H9 (cell line): ENCODE data around the gene STT3B. TPM values are rescaled to one million over a fixed set of nuclear protein-coding genes. Genes with fewer than 3 reads are reported as not detected.

Source experiments
- DNase-seq: peaks from one replicate; pipeline ENCODE4 v3.0.0-alpha.2; 2017
- H2AFZ ChIP-seq: one replicate; pipeline ENCODE4 v1.6.1; 2013; ENCODE audit warnings: mild to moderate bottlenecking, low read length, control low read depth, moderate library complexity
- H2AK5ac ChIP-seq: 2 replicates; pipeline ENCODE4 v1.6.1; 2013; ENCODE audit warnings: low read length, control low read depth, mixed read lengths; ENCODE audit not compliant: insufficient read length
- H2BK120ac ChIP-seq: one replicate; pipeline ENCODE4 v1.6.1; 2013; ENCODE audit warnings: low read depth, mild to moderate bottlenecking, low read length, control low read depth, inconsistent platforms; ENCODE audit not compliant: poor library complexity, severe bottlenecking
- H2BK12ac ChIP-seq: 2 replicates; pipeline ENCODE4 v1.6.1; 2013; ENCODE audit warnings: low read length, control low read depth, mixed read lengths, low read depth; ENCODE audit not compliant: insufficient read length
- H2BK15ac ChIP-seq: 2 replicates; pipeline ENCODE4 v1.6.1; 2013; ENCODE audit warnings: low read depth, low read length, control low read depth
- H2BK20ac ChIP-seq: one replicate; pipeline ENCODE4 v1.6.1; 2013; ENCODE audit warnings: low read depth, mild to moderate bottlenecking, low read length, control low read depth, inconsistent platforms; ENCODE audit not compliant: poor library complexity, severe bottlenecking
- H2BK5ac ChIP-seq: 2 replicates; pipeline ENCODE4 v1.6.1; 2013; ENCODE audit warnings: low read length, control low read depth, mixed read lengths; ENCODE audit not compliant: insufficient read length
- H3K14ac ChIP-seq: 2 replicates; pipeline ENCODE4 v1.6.1; 2013; ENCODE audit warnings: low read length, control low read depth; ENCODE audit not compliant: insufficient read depth
- H3K18ac ChIP-seq: 2 replicates; pipeline ENCODE4 v1.6.1; 2013; ENCODE audit warnings: low read depth, mild to moderate bottlenecking, mixed read lengths, low read length, control low read depth; ENCODE audit not compliant: insufficient read length
- H3K23ac ChIP-seq: 2 replicates; pipeline ENCODE4 v1.6.1; 2013; ENCODE audit warnings: low read length, control low read depth, mixed read lengths, low read depth; ENCODE audit not compliant: insufficient read length
- H3K23me2 ChIP-seq: 2 replicates; pipeline ENCODE4 v1.6.1; 2013; ENCODE audit warnings: low read depth, mild to moderate bottlenecking, mixed read lengths, low read length, control low read depth; ENCODE audit not compliant: insufficient read length, poor library complexity, severe bottlenecking
- H3K27ac ChIP-seq: 2 replicates; pipeline ENCODE4 v1.5.1; 2013; ENCODE audit warnings: low read length, control low read depth, mixed read lengths, low read depth; ENCODE audit not compliant: insufficient read length
- H3K27me3 ChIP-seq: 2 replicates; pipeline ENCODE4 v1.6.1; 2013; ENCODE audit warnings: low read length, control low read depth, inconsistent platforms; ENCODE audit not compliant: insufficient read depth
- H3K4ac ChIP-seq: 2 replicates; pipeline ENCODE4 v1.6.1; 2013; ENCODE audit warnings: low read depth, mild to moderate bottlenecking, control low read depth, inconsistent platforms, low read length, moderate library complexity
- H3K4me1 ChIP-seq: 2 replicates; pipeline ENCODE4 v1.6.1; 2013; ENCODE audit warnings: low read length, control low read depth, inconsistent platforms; ENCODE audit not compliant: insufficient read depth
- H3K4me2 ChIP-seq: 2 replicates; pipeline ENCODE4 v1.6.1; 2013; ENCODE audit warnings: low read length, control low read depth, mixed read lengths; ENCODE audit not compliant: insufficient read length, insufficient read depth
- H3K56ac ChIP-seq: 2 replicates; pipeline ENCODE4 v1.6.1; 2013; ENCODE audit warnings: low read depth, mild to moderate bottlenecking, mixed read lengths, low read length, control low read depth; ENCODE audit not compliant: insufficient read length
- H3K79me1 ChIP-seq: 2 replicates; pipeline ENCODE4 v1.6.1; 2013; ENCODE audit warnings: low read depth, mild to moderate bottlenecking, moderate library complexity, low read length, control low read depth, inconsistent platforms; ENCODE audit not compliant: insufficient read depth, poor library complexity, severe bottlenecking
- H3K79me2 ChIP-seq: 2 replicates; pipeline ENCODE4 v1.6.1; 2013; ENCODE audit warnings: low read length, control low read depth, inconsistent platforms; ENCODE audit not compliant: insufficient read depth
- H3K9ac ChIP-seq: 2 replicates; pipeline ENCODE4 v1.6.1; 2013; ENCODE audit warnings: low read length, control low read depth, mixed read lengths; ENCODE audit not compliant: insufficient read length; ENCODE audit errors: extremely low read depth
- H3K9me3 ChIP-seq: one replicate; pipeline ENCODE4 v1.6.1; 2013; ENCODE audit warnings: low read depth, low read length, inconsistent platforms; ENCODE audit not compliant: control insufficient read depth
- H3T11ph ChIP-seq: one replicate; pipeline ENCODE4 v1.6.1; 2013; ENCODE audit warnings: mild to moderate bottlenecking, low read length, control low read depth, inconsistent platforms
- H4K20me1 ChIP-seq: one replicate; pipeline ENCODE4 v1.6.1; 2013; ENCODE audit not compliant: control insufficient read depth, insufficient read length, insufficient read depth
- H4K5ac ChIP-seq: 2 replicates; pipeline ENCODE4 v1.6.1; 2013; ENCODE audit warnings: low read depth, mild to moderate bottlenecking, mixed read lengths, low read length, control low read depth; ENCODE audit not compliant: insufficient read length
- H4K8ac ChIP-seq: replicated peaks from 2 replicates; pipeline ENCODE4 v1.6.1; 2013; ENCODE audit warnings: low read length, control low read depth, mixed read lengths, low read depth; ENCODE audit not compliant: insufficient read length
- H4K91ac ChIP-seq: 2 replicates; pipeline ENCODE4 v1.6.1; 2013; ENCODE audit warnings: low read depth, mild to moderate bottlenecking, moderate library complexity, mixed read lengths, low read length, control low read depth; ENCODE audit not compliant: insufficient read length
- H3K27ac Mint-ChIP-seq, 3 experiments: 2 replicates in 2 of 3; 3 replicates in 1 of 3; pipeline ENCODE4 v1.8.0; 2020 to 2021; ENCODE audit warnings: mixed read lengths in 3 of 3, mild to moderate bottlenecking in 1 of 3, moderate library complexity in 1 of 3
- H3K27me3 Mint-ChIP-seq: 2 replicates; pipeline ENCODE4 v1.8.0; 2021; ENCODE audit warnings: low read depth, mild to moderate bottlenecking, moderate library complexity, mixed read lengths
- H3K36me3 Mint-ChIP-seq, 3 experiments: 2 replicates in 2 of 3; 3 replicates in 1 of 3; pipeline ENCODE4 v1.8.0; 2020 to 2021; ENCODE audit warnings: low read depth in 3 of 3, mixed read lengths in 3 of 3; ENCODE audit not compliant: insufficient read depth in 1 of 3
- H3K4me1 Mint-ChIP-seq, 2 experiments: 2 replicates each; pipeline ENCODE4 v1.8.0; 2020; ENCODE audit warnings: mixed read lengths in 2 of 2
- H3K4me3 Mint-ChIP-seq, 2 experiments: 2 replicates in 1 of 2; 3 replicates in 1 of 2; pipeline ENCODE4 v1.8.0; 2020 to 2021; ENCODE audit warnings: mild to moderate bottlenecking in 2 of 2, mixed read lengths in 2 of 2, moderate library complexity in 1 of 2
- H3K9me3 Mint-ChIP-seq, 2 experiments: 2 replicates in 1 of 2; 3 replicates in 1 of 2; pipeline ENCODE4 v1.8.0; 2020; ENCODE audit warnings: mild to moderate bottlenecking in 2 of 2, mixed read lengths in 2 of 2, moderate library complexity in 1 of 2
- WGBS: extraction: QIAGEN DNeasy Blood & Tissue Kit; methylation state at CpG from one replicate; pipeline ENCODE4 v1.1.7; 2013; ENCODE audit warnings: missing lambda C conversion rate, low lambda C conversion rate, mixed read lengths; ENCODE audit not compliant: insufficient read length; ENCODE audit errors: extremely low coverage; 5-methylcytosine and 5-hydroxymethylcytosine counted together
- total RNA-seq: library from RNA; stranded (reverse); gene quantifications from 2 replicates; pipeline ENCODE4 v1.2.1, GENCODE V29; 2021
- TF ChIP-seq, protein P1 (sequence below): fragments of 200-600 bp; sonication (generic); conservative IDR thresholded peaks from 3 replicates; pipeline ENCODE4 v1.8.0; 2021; ENCODE audit warnings: antibody characterized with exemption, mild to moderate bottlenecking

Gene STT3B
- total RNA-seq, 1 experiment from 2014 or later, result 79.9 TPM

DNA sequence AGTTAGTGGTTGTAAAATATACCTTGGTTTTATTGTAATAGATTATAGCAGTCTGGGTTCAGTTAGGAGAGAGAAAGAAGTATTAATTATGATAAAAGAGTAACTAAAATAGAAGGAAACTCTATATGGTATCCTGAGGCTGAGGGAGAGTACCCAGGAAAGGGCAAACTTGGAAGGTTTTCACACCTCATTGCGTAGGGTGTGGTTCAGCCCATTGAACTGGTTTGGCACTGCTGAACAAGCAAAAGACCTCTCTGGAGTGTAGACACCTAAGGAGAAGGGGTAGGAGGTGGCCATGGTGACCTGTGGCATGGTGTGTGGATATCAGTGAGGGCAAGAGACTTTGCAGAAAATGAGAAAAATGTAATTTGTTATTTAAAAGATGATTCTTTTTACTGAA is 63.5 kb downstream of the STT3B start:
- Histone ChIP-seq H3K27ac (no peak overlapping the region), H3K4me1 (no peaks in the 10 kb centered on the region), H4K8ac (no peak overlapping the region), H2AFZ (no peak overlapping the region), H3K27me3 (no peaks in the 10 kb centered on the region), H3K23ac (no peak overlapping the region), H2BK12ac (no peak overlapping the region), H3K9ac (no peak overlapping the region), H3K14ac (no peak overlapping the region), H3K4ac (no peak overlapping the region), H4K5ac (no peak overlapping the region), H3K56ac (no peak overlapping the region), H3K9me3 (no peaks in the 10 kb centered on the region), H3K79me2 (peaks cover 5% of the 10 kb centered on the region; the same call in 1 of the 2 replicates), H3T11ph (no peak overlapping the region), H2AK5ac (no peak overlapping the region), H3K79me1 (no peaks in the 10 kb centered on the region), H4K20me1 (no peaks in the 10 kb centered on the region), H4K91ac (no peak overlapping the region), H2BK20ac (no peak overlapping the region), H2BK120ac (no peak overlapping the region), H3K18ac (no peak overlapping the region), H3K4me2 (no peak overlapping the region), H3K23me2 (no peaks in the 10 kb centered on the region), H2BK5ac (no peak overlapping the region), H2BK15ac (no peak overlapping the region)
- no CpG with 5 or more reads among the region's 1 CpG for WGBS
- Mint-ChIP-seq H3K36me3 (peaks cover 11 to 21% (median 12%) of the 10 kb centered on the region in 3 experiments; a peak in 5 of 7 replicates), H3K4me3 (no peak overlapping the region), H3K4me1 (peaks cover 0 to 2% of the 10 kb centered on the region in 2 experiments; a peak in 1 of 4 replicates), H3K27ac (no peak overlapping the region), H3K27me3 (no peaks in the 10 kb centered on the region), H3K9me3 (no peaks in the 10 kb centered on the region)
- TF ChIP-seq, protein P1, sequence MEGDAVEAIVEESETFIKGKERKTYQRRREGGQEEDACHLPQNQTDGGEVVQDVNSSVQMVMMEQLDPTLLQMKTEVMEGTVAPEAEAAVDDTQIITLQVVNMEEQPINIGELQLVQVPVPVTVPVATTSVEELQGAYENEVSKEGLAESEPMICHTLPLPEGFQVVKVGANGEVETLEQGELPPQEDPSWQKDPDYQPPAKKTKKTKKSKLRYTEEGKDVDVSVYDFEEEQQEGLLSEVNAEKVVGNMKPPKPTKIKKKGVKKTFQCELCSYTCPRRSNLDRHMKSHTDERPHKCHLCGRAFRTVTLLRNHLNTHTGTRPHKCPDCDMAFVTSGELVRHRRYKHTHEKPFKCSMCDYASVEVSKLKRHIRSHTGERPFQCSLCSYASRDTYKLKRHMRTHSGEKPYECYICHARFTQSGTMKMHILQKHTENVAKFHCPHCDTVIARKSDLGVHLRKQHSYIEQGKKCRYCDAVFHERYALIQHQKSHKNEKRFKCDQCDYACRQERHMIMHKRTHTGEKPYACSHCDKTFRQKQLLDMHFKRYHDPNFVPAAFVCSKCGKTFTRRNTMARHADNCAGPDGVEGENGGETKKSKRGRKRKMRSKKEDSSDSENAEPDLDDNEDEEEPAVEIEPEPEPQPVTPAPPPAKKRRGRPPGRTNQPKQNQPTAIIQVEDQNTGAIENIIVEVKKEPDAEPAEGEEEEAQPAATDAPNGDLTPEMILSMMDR, result no peak
- DNase-seq, result no peak
